ENCODE results near the gene ARRDC1. TPM values are rescaled to one million over a fixed set of nuclear protein-coding genes. Genes with fewer than 3 reads are reported as not detected.

Gene ARRDC1
- polyA plus RNA-seq, 1 donor = 48.6 TPM

DNA sequence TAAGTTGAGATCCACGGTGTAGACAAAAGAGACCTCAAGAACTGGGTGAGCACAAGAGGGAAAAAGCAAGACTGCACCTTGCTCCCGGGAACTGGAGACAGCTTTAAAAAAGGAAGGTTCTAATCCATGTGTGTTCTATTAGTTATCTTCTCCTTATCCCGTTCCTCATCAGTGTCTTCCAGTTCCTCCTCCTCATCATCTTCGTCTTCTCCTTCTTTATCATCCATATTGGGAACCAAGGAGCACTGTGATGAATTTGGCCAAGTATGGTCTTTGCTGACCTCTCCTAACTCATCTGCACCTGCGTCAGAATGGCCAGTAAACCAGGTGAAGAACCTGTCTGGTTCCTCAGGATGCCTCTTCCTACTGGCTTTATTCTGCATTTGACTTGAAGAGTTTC, 35.4 kb downstream of the ARRDC1 start:
- no peak for DNase-seq

- DNase-seq = no peak
Measured at GRCh38 chr9:137642118-137642601, 36.7 kb downstream of the ARRDC1 start.

DNA sequence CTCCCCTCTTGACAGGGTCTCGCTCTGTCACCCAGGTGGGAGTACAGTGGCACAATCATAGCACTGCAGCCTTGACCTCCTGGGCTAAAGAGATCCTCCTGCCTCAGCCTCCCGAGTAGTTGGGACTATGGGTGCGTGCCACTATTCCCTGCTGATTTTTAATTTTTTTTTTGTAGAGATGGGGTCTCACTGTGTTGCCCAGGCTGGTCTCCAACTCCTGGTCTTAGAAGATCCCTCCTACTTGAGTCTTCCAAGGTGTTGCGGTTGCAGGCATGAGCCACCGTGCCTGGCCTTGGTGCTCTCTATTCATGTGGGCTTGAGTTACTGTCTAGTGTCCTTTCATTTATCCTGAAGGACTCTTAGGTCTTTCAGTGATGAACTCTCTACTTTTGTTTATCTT, 37.4 kb downstream of the ARRDC1 start:
- no peak for DNase-seq

GRCh38 chr9:137643921-137644320, 38.4 kb downstream of the ARRDC1 start:
- DNase-seq = no peak

- DNase-seq = no peak
Measured at GRCh38 chr9:137645211-137645610, 39.7 kb downstream of the ARRDC1 start.

GRCh38 chr9:137646341-137646740, 40.9 kb downstream of the ARRDC1 start:
- no peak for DNase-seq

DNA sequence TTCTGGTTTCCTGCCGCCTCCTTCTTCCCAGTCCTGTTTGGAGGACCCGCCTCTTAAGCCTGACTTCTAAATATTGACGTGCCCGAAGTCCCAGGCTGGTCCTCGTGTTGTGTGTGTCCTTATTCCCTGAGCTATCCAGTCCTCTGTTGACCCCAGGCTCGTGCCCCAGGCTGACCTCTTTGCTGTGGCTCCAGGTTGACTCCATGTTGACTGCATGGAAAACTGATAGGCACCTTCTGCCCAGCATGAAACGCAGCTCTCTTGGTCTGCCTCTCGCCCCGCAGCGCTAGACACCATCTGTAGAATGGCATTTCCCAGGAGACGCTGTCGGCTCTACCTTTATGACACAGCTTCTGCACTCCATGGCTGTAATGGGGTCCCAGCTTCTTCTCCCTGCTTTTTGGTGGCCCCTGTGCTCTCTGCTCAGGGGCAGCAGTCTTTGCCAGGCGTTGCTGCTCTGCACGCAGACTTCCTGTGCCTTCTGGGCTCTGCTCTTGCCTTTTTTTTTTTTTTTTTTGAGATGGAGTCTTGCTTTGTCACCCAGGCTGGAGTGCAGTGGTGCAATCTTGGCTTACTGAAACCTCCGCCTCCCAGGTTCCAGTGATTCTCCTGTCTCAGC, 41.7 kb downstream of the ARRDC1 start:
- DNase-seq = no peak

DNA sequence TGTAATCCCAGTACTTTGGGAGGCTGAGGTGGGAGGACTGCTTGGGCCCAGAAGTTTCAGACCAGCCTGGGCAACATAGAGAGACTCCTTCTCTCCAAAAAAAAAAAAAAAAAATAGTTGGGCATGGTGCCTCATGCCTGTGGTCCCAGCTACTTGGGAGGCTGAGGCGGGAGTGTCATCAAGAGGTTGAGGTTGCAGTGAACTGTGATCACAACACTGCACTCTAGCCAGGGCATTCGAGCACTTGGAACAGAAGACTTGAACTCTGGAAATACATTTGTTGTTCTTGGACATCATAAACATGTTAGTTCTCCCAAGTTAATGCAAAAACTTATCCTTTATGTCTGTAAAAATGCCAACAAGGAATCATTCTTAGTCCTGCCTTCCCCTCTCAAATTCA, 42.9 kb downstream of the ARRDC1 start:
- no peak for DNase-seq

- DNase-seq = no peak
Measured at GRCh38 chr9:137649553-137649952, 44.1 kb downstream of the ARRDC1 start.

DNA sequence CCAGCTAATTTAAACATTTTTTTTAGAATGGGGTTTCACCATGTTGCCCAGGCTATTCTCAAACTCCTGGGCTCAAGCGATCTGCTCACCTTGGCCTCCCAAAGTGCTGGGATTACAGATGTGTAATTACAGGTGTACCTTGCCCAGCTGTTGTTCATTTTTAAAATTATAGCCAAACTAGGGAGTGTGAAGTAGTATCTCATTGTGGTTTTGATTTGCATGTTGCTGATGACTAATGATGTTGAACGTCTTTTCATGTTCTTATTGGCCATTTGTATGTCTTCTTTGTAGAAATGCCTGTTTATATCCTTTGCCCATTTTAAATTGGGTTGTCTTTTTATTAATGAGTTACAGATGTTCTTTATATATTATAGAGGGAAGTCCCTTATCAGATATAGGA, 44.8 kb downstream of the ARRDC1 start:
- no peak for DNase-seq

DNA sequence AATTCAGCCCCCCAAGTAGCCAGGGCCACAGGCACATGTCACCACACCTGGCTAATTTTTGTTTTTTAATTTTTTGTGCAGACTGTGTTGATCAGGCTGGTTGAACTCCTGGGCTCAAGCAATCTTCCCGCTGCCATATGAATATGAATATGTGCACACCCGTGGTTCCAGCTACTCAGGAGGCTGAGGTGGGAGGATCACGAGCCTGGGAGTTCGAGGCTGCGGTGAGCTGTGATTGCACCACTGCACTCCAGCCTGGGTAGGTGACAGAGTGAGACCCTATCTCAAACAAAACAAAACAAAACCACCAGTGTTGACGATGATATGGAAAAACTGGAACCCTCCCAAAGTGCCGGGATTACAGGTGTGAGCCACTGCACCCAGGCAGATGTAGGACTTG, 45.3 kb downstream of the ARRDC1 start:
- no peak for DNase-seq

GRCh38 chr9:137656416-137656815, 50.9 kb downstream of the ARRDC1 start:
- DNase-seq = no peak

DNA sequence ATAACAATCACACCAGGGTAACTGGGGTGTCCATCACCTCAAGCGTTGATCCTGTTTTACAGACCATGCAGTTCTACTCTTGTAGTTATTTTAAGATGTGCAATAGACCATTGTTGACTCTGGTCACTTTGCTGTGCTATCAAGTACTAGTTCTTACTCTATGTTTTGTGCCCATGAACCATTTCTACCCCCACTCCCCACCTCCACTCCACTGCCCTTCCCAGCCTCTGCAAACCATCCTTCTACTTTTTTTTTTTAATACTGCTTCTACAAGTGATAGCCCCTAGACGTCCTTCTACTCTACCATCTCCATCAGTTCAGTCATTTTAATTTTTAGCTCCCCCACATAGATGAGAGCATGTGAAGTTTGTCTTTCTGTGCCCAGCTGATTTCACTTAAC, 52.1 kb downstream of the ARRDC1 start:
- DNase-seq = no peak

DNA sequence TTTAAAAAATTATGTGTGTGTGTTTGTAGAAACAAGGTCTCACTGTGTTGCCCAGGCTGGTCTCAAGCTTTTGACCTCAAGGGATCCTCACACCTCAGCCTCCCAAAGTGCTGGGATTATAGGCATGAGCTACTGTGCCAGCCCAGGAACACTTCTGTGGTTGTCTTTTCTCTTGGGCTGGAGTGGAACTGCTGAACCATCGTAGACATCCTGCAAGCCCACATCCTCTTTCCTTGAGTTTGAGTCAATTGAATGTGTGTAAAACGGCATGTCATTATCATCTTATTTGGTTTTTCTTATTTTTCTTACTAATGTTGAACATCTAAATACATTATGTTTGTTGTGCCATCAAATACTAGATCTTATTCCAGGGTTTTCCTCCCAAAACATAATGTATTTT, 53.3 kb downstream of the ARRDC1 start:
- DNase-seq = no peak

DNA sequence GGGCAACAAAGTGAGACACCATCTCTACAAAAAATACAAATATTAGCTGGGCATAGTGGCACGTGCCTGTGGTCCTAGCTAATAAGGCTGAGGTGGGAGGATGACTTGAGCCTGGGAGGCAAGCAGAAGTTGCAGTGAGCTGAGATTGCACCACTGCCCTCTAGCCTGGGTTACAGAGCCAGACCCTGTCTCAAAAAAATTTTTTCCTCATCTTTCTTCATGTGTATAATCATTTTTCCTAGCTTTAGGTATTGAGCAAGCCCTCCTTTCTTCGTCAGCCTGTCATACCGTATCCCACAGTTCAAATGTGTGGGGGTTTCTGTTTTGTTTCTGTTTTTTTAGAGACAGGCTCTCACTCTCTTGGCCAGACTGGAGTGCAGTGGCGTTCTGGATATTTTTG, 54.7 kb downstream of the ARRDC1 start:
- DNase-seq = no peak

GRCh38 chr9:137663584-137663983, 58.1 kb downstream of the ARRDC1 start:
- no peak for DNase-seq

DNA sequence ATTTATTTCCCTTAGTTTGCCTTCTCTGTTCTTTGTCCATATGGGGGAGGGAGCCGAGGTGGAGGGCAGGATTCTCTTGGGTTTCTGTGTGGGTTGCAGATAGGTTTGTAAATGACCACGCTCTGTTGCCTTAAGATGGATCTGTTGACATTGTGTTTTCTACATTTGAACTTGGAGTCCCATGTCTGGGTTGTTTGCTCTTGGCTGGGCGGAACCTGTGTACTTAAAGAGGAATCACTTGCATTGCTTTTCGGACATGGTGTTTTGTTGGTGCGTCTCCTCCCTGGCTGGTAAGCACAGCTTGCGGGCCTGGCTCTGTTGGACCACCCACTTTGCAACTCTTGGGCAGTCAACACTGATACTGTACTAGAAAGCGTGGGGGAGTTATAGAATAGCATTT, 59.2 kb downstream of the ARRDC1 start:
- DNase-seq = no peak

Other genes starting within 250 kb of the ARRDC1 start
- 16.6 TPM for gene EXD3, start 182.5 kb upstream of the ARRDC1 start, polyA plus RNA-seq (ENCODE audit: insufficient read length)
- 4.2 TPM for gene NOXA1, start 182.3 kb upstream of the ARRDC1 start, polyA plus RNA-seq (ENCODE audit: insufficient read length)
- 0.98 TPM for gene ENTPD8, start 164.3 kb upstream of the ARRDC1 start, polyA plus RNA-seq (ENCODE audit: insufficient read length)
- 18.1 TPM for gene NSMF, start 146.4 kb upstream of the ARRDC1 start, polyA plus RNA-seq (ENCODE audit: insufficient read length)
- gene PNPLA7, start 55.3 kb upstream of the ARRDC1 start, polyA plus RNA-seq (ENCODE audit: insufficient read length) = 4.5 TPM
- 34.2 TPM for gene MRPL41, start 53.8 kb upstream of the ARRDC1 start, polyA plus RNA-seq (ENCODE audit: insufficient read length)
- gene DPH7, start 26.8 kb upstream of the ARRDC1 start, polyA plus RNA-seq (ENCODE audit: insufficient read length) = 29.3 TPM
- 19.0 TPM for gene ZMYND19, start 15.2 kb upstream of the ARRDC1 start, polyA plus RNA-seq (ENCODE audit: insufficient read length)
- gene EHMT1, start 13.3 kb downstream of the ARRDC1 start, polyA plus RNA-seq (ENCODE audit: insufficient read length) = 50.4 TPM

Data from hindlimb muscle (tissue), 1 donor.